Heart left ventricle (tissue), 16 donors: Measurements from ENCODE around the gene DAAM2. TPM values are rescaled to one million over a fixed set of nuclear protein-coding genes. Genes with fewer than 3 reads are reported as not detected.

ENCODE experiments used
- ATAC-seq, 4 donors: fragments of 200-7000 bp; cut with Tn5 transposase; one replicate each; pipeline ENCODE4 v1.9.1; 2020 to 2022; ENCODE audit warnings: moderate library complexity in 4 of 4, mild to moderate bottlenecking in 3 of 4, moderate number of reproducible peaks in 1 of 4
- DNase-seq, 5 donors: peaks; one replicate each; pipeline ENCODE4 v3.0.0-alpha.2; 2020
- H3K27ac ChIP-seq, 12 donors: fragments of 200-600 bp; sonication (generic) in 4 of 12; one replicate each; pipeline versions ENCODE4 v1.5.0 to v1.8.0; 2016 to 2022; ENCODE audit warnings: mild to moderate bottlenecking in 2 of 12
- H3K27me3 ChIP-seq, 9 donors: fragments of 200-600 bp; sonication (generic) in 2 of 9; one replicate each; pipeline versions ENCODE4 v1.5.1 to v1.8.0; 2016 to 2022; ENCODE audit warnings: mild to moderate bottlenecking in 3 of 9
- H3K36me3 ChIP-seq, 9 donors: fragments of 200-600 bp; sonication (generic) in 2 of 9; one replicate each; pipeline versions ENCODE4 v1.5.0 to v1.8.0; 2018 to 2022; ENCODE audit warnings: mild to moderate bottlenecking in 2 of 9
- H3K4me1 ChIP-seq, 12 donors: fragments of 200-600 bp; sonication (generic) in 4 of 12; one replicate each; pipeline versions ENCODE4 v1.5.0 to v1.8.0; 2016 to 2022; ENCODE audit warnings: mild to moderate bottlenecking in 3 of 12
- H3K4me3 ChIP-seq, 12 donors: fragments of 200-600 bp; sonication (generic) in 4 of 12; one replicate each; pipeline versions ENCODE4 v1.5.0 to v1.8.0; 2017 to 2022; ENCODE audit warnings: mild to moderate bottlenecking in 9 of 12, moderate library complexity in 4 of 12
- H3K9me3 ChIP-seq, 12 donors: fragments of 200-600 bp; sonication (generic) in 4 of 12; one replicate each; pipeline versions ENCODE4 v1.5.0 to v1.8.0; 2016 to 2022; ENCODE audit warnings: mild to moderate bottlenecking in 1 of 12
- POLR2A ChIP-seq, 2 donors: fragments of 450-650 bp; IDR thresholded peaks; one replicate each; pipeline ENCODE4 v1.6.1; 2017; ENCODE audit warnings: antibody characterized with exemption in 2 of 2, mild to moderate bottlenecking in 2 of 2, moderate library complexity in 2 of 2
- WGBS, 4 donors: extraction: QIAGEN DNeasy Blood & Tissue Kit in 2 of 4; methylation state at CpG; one replicate each; pipeline versions ENCODE4 v1.1.5 to v1.1.7; 2013 to 2018; 5-methylcytosine and 5-hydroxymethylcytosine counted together
- intact Hi-C, 10 donors: fragments of 100-400 bp; cut with DNase I; formaldehyde crosslinking; loops; one replicate each; pipeline versions ENCODE4 v1.11.1 to v1.14.2; 2022
- polyA plus RNA-seq, 2 donors: library from polyadenylated mRNA; stranded (reverse); fragments of 200-250 nt; gene quantifications; one replicate each; pipeline ENCODE4 v1.2.3, GENCODE V29; 2013
- total RNA-seq, 9 donors: library from RNA; depleted of rRNA in 2 of 9; stranded (reverse); fragments of >200 nt in 2 of 9; fragmentation: NEBNext Ultra II Directional in 3 of 9; extraction: Animal tissue kit (Norgen Biotek cat#: 25700) in 3 of 9; gene quantifications; one replicate each; pipeline versions ENCODE4 v1.1.0 to v1.2.4, GENCODE V29; 2016 to 2023
- TF ChIP-seq, protein P1 (sequence below), 12 donors: fragments of 200-600 bp; sonication (generic) in 4 of 12; IDR thresholded peaks; one replicate each; pipeline versions ENCODE4 v1.5.0 to v1.8.0; 2018 to 2022; ENCODE audit warnings: antibody characterized with exemption in 12 of 12, mild to moderate bottlenecking in 5 of 12
- donor health status: ischemic (EF 13 %, LVEDD 7.1; RV severe dilation, severe dysfunction).
- donor health status: healthy with polysubstance abuse.
- donor health status: DM: no; HTN: yes; CAD: no.
- donor health status: DM: no; HTN: no; CAD: no.
- donor health status: ischemic (EF 25% LVEDD 6.9; RV normal size, moderate dysfunction).
- donor health status: ischemic (EF 25% LVEDD 5.7; RV mildly dilated, moderate dysfunction).
- donor health status: healthy.
- donor health status: DM: yes; HTN: yes; CAD: no.
- donor health status: ischemic (EF 35%, LVEDD 5.7; RV mildly dilated, moderate dysfunction).
- donor health status: nonischemic (EF 11% LVEDD 7.7; RV severe dilation, severe dysfunction).
- donor health status: DM: yes; HTN: yes; CAD: no.
- donor health status: PGD.
- donor health status: ischemic (EF 29% LVEDD 5.4; RV normal size, mild dysfunction).
- donor health status: nonischemic (EF 23%, LVEDD 6.1; RV moderate dilation, normal function).

DAAM2 gene
- total and polyA plus RNA-seq, 11 donors: 6.4 to 20.9 (median 13.6) TPM

DNA sequence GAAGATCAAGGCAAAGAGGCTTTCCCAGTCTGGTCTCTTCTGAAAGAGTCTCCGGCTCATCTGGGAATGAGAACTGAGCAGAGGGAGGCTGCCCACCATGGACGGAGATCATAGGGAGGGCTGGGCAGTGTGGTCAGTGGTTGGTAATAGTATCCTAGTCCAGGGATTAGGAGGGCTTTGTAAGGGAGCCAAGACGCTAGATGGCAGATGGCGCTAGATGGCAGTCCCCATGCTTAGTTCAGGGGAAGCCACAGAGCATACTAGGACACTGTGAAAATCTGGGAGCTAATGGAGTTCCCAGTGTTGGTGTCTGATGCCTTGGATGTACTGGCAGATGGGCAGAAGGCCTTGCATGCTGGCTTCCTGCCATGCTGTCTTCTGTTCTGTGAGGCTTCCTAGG is 21.7 kb upstream of the DAAM2 start:
- DNase-seq (no peak), ATAC-seq (no peak)
- Histone ChIP-seq H3K36me3 (no peaks in the 10 kb centered on the region), H3K9me3 (no peaks in the 10 kb centered on the region), H3K4me1 (no peaks in the 10 kb centered on the region), H3K4me3 (no peak overlapping the region), H3K27ac (no peak overlapping the region), H3K27me3 (no peaks in the 10 kb centered on the region)
- TF ChIP-seq, protein P1, sequence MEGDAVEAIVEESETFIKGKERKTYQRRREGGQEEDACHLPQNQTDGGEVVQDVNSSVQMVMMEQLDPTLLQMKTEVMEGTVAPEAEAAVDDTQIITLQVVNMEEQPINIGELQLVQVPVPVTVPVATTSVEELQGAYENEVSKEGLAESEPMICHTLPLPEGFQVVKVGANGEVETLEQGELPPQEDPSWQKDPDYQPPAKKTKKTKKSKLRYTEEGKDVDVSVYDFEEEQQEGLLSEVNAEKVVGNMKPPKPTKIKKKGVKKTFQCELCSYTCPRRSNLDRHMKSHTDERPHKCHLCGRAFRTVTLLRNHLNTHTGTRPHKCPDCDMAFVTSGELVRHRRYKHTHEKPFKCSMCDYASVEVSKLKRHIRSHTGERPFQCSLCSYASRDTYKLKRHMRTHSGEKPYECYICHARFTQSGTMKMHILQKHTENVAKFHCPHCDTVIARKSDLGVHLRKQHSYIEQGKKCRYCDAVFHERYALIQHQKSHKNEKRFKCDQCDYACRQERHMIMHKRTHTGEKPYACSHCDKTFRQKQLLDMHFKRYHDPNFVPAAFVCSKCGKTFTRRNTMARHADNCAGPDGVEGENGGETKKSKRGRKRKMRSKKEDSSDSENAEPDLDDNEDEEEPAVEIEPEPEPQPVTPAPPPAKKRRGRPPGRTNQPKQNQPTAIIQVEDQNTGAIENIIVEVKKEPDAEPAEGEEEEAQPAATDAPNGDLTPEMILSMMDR (IDR thresholded peaks at IDR 0.05): no peak
- no peak for TF ChIP-seq POLR2A (IDR thresholded peaks at IDR 0.05)
- intact Hi-C loops: no loop called here
- WGBS, 4 donors: 78 to 85% (median 80%) methylated on average over 4 of the region's 4 CpGs

DNA sequence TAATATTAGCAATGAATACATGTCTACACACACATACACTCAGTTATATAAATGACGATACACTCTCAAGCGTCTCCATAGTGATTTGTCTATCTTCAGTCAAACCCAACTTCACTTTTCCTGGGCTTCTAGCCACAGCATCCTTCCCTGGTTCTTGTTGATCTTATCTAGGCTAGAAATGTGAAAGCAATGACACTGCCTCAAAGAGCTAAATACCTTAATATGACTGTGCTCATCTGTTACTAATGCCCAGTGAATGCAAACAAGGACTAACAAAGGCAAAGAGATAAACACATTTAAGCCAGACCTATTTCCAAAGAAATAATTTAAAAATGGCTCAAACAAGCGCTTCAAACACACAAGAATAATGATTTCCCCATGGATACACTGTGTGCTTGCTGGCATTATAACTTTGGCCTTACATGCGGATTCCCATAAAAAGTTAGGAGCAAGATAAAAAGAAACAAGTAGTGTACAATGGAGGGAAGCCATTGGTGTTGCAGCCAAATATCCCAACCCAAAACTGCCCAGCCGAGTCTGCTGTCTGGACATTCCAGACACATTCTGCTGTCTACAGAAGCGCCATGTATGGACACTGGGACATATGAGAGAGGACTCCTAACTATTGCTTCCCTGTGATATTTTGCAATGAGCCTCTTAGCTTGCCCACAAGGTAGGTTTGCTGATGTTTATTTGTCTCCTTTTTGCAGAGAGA is 19.5 kb upstream of the DAAM2 start:
- intact Hi-C loops: no loop called here
- H3K27ac ChIP-seq: no peak overlapping the region
- H3K9me3 ChIP-seq: no peaks in the 10 kb centered on the region
- peaks cover 0 to 6% (median 3%) of the 10 kb centered on the region in 12 donors for H3K4me1 ChIP-seq
- 64 to 82% (median 79%) methylated on average over 6 of the region's 6 CpGs for WGBS, 4 donors
- DNase-seq: no peak
- no peak for ATAC-seq
- TF ChIP-seq, protein P1 (IDR thresholded peaks at IDR 0.05): no peak
- TF ChIP-seq POLR2A (IDR thresholded peaks at IDR 0.05): no peak
- no peaks in the 10 kb centered on the region for H3K27me3 ChIP-seq
- H3K36me3 ChIP-seq: no peaks in the 10 kb centered on the region
- no peak overlapping the region for H3K4me3 ChIP-seq

DNA sequence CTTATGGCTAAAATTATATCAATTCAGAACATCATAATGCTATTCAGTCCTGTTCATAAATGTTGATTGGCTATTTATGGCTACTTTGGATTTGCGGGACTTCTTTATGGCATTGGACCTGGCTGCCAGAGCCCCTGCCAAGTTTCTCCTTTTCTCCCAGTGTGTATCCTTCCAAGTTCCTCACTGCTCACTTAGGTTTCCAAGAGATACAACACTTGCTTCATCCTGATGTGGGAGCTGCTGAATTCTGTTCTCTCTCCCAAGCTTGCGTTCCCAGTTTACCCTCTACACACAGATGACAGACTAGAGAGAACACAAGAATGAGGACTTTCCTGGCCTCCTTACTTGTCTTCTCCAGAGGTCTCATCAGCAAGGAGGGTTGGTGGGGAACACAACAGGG is 18.4 kb upstream of the DAAM2 start:
- Histone ChIP-seq H3K36me3 (no peaks in the 10 kb centered on the region), H3K27ac (no peak overlapping the region), H3K4me3 (no peak overlapping the region), H3K9me3 (no peaks in the 10 kb centered on the region), H3K27me3 (no peaks in the 10 kb centered on the region), H3K4me1 (peaks cover 0 to 12% (median 6%) of the 10 kb centered on the region in 12 donors)
- DNase-seq (no peak), ATAC-seq (no peak)
- TF ChIP-seq, protein P1 (IDR thresholded peaks at IDR 0.05): no peak
- TF ChIP-seq POLR2A (IDR thresholded peaks at IDR 0.05): no peak
- intact Hi-C loops: no loop called here
- WGBS, 4 donors: 95 to 97% (median 96%) methylated on average over 2 of the region's 2 CpGs

DNA sequence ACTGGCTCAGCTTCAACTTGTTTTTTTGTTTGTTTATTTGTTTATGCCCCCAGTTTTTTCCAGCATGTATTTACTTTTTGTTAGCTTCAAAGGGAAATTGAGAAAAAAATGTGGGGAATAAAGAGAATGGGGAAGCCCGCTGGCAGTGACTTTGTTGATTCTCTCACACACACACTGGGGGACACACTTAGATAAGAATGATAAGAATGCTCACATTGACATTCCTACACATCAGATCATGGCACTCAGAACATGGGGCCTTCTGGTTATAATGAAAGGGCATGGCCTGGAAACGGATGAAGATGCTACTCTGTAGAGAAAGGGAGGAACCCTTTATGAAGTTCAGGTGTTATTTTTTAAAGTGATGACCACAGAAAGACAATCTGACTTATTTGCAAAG is 15.6 kb upstream of the DAAM2 start:
- WGBS, 4 donors: 78 to 85% (median 80%) methylated on average over 2 of the region's 2 CpGs
- intact Hi-C loops: no loop called here
- no peak for ATAC-seq

More for the DNA sequence above, 15.6 kb upstream of the DAAM2 start:
- Histone ChIP-seq H3K4me3 (no peak overlapping the region), H3K9me3 (no peaks in the 10 kb centered on the region), H3K27ac (no peak overlapping the region), H3K36me3 (no peaks in the 10 kb centered on the region), H3K4me1 (peaks cover 0 to 12% (median 6%) of the 10 kb centered on the region in 12 donors), H3K27me3 (no peaks in the 10 kb centered on the region)
- DNase-seq: no peak
- TF ChIP-seq, protein P1 (IDR thresholded peaks at IDR 0.05): no peak
- no peak for TF ChIP-seq POLR2A (IDR thresholded peaks at IDR 0.05)
